Testis (tissue), 3 donors: Measurements from ENCODE around the gene OCIAD1. TPM values are rescaled to one million over a fixed set of nuclear protein-coding genes. Genes with fewer than 3 reads are reported as not detected.
"Not testable (repeated sequence)": the region's sequence is repeated elsewhere in the genome, so short reads cannot be mapped to it uniquely, and the experiment has no call there.

Experiments used
- DNase-seq: peaks from one replicate; pipeline ENCODE4 v3.0.0-alpha.2; 2019
- H3K27ac ChIP-seq, 2 donors: fragments of 200-600 bp; sonication (generic); one replicate each; pipeline ENCODE4 v1.5.1; 2019
- H3K27me3 ChIP-seq: fragments of 200-600 bp; sonication (generic); one replicate; pipeline ENCODE4 v1.5.1; 2019
- H3K36me3 ChIP-seq: fragments of 200-600 bp; sonication (generic); one replicate; pipeline ENCODE4 v1.5.1; 2017; ENCODE audit warnings: low read depth; ENCODE audit errors: missing control alignments
- H3K4me1 ChIP-seq: fragments of 200-600 bp; sonication (generic); one replicate; pipeline ENCODE4 v1.5.1; 2019
- H3K4me3 ChIP-seq, 2 donors: fragments of 200-600 bp; sonication (generic); one replicate each; pipeline ENCODE4 v1.5.1; 2017 to 2019
- H3K9me3 ChIP-seq: fragments of 200-600 bp; sonication (generic); one replicate; pipeline ENCODE4 v1.5.1; 2017
- POLR2A ChIP-seq: fragments of 450-650 bp; IDR thresholded peaks from one replicate; pipeline ENCODE4 v1.6.1; 2017; ENCODE audit warnings: antibody characterized with exemption, mild to moderate bottlenecking, moderate library complexity
- WGBS, 2 donors: methylation state at CpG; one replicate each; pipeline ENCODE4 v1.1.5; 2018; 5-methylcytosine and 5-hydroxymethylcytosine counted together
- intact Hi-C: fragments of 100-400 bp; cut with DNase I; formaldehyde crosslinking; loops from one replicate; pipeline ENCODE4 v1.15.1; 2023; ENCODE audit warnings: low total_unique reads
- polyA plus RNA-seq: library from polyadenylated mRNA; stranded (reverse); fragments of 350-450 nt; fragmentation: Illumina TruSeq; extraction: RNeasy Lipid Tissue Mini Kit (QIAGEN cat#74804); gene quantifications from one replicate; pipeline ENCODE4 v1.2.3, GENCODE V29; 2014; ENCODE audit warnings: low read depth, low replicate concordance; ENCODE audit not compliant: insufficient read depth
- total RNA-seq, 2 donors: library from RNA; depleted of rRNA; stranded (reverse); fragments of >200 nt; gene quantifications; one replicate each; pipeline ENCODE4 v1.2.3, GENCODE V29; 2016
- TF ChIP-seq, protein P1 (sequence below), 3 experiments: fragments of 450-650 bp in 2 of 3; fragments of 200-600 bp in 1 of 3; sonication (generic) in 1 of 3; IDR thresholded peaks; one replicate each; pipeline ENCODE4 v1.5.1; 2016 to 2019; ENCODE audit warnings: antibody characterized with exemption in 3 of 3, mild to moderate bottlenecking in 2 of 3, moderate library complexity in 1 of 3

Gene OCIAD1
- total and polyA plus RNA-seq, 3 donors from 2014 or later = 112 to 141 (median 126) TPM

DNA sequence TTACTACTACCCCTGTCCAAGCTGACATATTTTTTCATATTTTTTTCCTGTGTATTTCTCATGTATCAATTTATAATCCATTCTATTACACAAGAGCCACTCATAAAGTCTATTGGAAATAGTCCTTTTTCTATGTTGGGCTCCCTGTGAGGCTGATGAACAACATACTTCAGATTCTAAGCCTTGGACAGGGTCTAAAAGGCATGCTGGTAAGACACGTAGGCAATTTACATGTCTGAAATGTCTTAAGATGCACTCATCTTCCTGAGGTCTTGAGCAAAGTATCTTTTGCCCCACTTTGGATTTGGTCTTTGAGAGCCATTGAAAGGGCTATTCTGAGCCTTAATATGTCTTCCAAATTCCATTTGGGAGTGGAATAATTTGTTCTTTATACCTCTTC lies 31.8 kb downstream of the OCIAD1 start:
- Histone ChIP-seq H3K4me1 (no peaks in the 10 kb centered on the region), H3K36me3 (no peaks in the 10 kb centered on the region), H3K27me3 (no peaks in the 10 kb centered on the region), H3K9me3 (no peaks in the 10 kb centered on the region), H3K27ac (no peak overlapping the region), H3K4me3 (no peak overlapping the region)
- 60 to 63% methylated on average over 1 of the region's 1 CpG for WGBS, 2 donors
- intact Hi-C loops = no loop called here
- no peak for DNase-seq
- TF ChIP-seq, protein P1, sequence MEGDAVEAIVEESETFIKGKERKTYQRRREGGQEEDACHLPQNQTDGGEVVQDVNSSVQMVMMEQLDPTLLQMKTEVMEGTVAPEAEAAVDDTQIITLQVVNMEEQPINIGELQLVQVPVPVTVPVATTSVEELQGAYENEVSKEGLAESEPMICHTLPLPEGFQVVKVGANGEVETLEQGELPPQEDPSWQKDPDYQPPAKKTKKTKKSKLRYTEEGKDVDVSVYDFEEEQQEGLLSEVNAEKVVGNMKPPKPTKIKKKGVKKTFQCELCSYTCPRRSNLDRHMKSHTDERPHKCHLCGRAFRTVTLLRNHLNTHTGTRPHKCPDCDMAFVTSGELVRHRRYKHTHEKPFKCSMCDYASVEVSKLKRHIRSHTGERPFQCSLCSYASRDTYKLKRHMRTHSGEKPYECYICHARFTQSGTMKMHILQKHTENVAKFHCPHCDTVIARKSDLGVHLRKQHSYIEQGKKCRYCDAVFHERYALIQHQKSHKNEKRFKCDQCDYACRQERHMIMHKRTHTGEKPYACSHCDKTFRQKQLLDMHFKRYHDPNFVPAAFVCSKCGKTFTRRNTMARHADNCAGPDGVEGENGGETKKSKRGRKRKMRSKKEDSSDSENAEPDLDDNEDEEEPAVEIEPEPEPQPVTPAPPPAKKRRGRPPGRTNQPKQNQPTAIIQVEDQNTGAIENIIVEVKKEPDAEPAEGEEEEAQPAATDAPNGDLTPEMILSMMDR (IDR thresholded peaks at IDR 0.05) = no peak
- TF ChIP-seq POLR2A = no peak

DNA sequence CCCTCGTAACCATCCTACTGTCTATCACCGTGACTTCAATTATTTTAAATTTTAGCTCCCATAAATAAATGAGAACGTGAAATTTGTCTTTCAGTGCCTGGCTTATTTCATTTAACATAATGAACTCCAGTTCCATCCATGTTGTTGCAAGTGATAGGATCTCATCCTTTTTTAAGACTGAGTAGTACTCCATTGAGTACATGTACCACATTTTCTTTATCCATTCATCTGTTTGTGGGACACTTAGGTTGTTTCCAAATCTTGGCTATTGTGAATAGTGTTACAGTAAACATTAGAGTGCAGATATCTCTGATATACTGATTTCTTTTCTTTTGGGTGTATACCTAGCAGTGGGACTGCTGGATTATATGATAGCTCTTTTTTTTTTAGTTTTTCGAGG lies 32.8 kb downstream of the OCIAD1 start:
- H3K36me3 ChIP-seq = no peaks in the 10 kb centered on the region
- no peaks in the 10 kb centered on the region for H3K9me3 ChIP-seq
- no peaks in the 10 kb centered on the region for H3K4me1 ChIP-seq
- DNase-seq = no peak
- no peaks in the 10 kb centered on the region for H3K27me3 ChIP-seq
- H3K4me3 ChIP-seq = no peak overlapping the region
- no peak for TF ChIP-seq POLR2A
- TF ChIP-seq, protein P1 (IDR thresholded peaks at IDR 0.05) = no peak
- no peak overlapping the region for H3K27ac ChIP-seq
- intact Hi-C loops = no loop called here
- 86 to 88% methylated on average over 4 of the region's 4 CpGs for WGBS, 2 donors

DNA sequence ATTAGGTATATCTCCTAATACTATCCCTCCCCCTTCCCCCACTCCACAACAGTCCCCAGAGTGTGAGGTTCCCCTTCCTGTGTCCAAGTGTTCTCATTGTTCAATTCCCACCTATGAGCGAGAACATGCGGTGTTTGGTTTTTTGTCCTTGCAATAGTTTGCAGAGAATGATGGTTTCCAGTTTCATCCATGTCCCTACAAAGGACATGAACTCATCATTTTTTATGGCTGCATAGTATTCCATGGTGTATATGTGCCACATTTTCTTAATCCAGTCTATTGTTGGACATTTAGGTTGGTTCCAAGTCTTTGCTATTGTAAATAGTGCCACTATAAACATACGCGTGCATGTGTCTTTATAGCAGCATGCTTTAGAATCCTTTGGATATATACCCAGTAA lies 33.8 kb downstream of the OCIAD1 start:
- H3K4me3 ChIP-seq, DNase-seq, H3K27me3 ChIP-seq, H3K27ac ChIP-seq, H3K4me1 ChIP-seq, H3K36me3 ChIP-seq, H3K9me3 ChIP-seq, intact Hi-C loops: not testable (repeated sequence)
- 93 to 94% methylated on average over 4 of the region's 4 CpGs for WGBS, 2 donors

DNA sequence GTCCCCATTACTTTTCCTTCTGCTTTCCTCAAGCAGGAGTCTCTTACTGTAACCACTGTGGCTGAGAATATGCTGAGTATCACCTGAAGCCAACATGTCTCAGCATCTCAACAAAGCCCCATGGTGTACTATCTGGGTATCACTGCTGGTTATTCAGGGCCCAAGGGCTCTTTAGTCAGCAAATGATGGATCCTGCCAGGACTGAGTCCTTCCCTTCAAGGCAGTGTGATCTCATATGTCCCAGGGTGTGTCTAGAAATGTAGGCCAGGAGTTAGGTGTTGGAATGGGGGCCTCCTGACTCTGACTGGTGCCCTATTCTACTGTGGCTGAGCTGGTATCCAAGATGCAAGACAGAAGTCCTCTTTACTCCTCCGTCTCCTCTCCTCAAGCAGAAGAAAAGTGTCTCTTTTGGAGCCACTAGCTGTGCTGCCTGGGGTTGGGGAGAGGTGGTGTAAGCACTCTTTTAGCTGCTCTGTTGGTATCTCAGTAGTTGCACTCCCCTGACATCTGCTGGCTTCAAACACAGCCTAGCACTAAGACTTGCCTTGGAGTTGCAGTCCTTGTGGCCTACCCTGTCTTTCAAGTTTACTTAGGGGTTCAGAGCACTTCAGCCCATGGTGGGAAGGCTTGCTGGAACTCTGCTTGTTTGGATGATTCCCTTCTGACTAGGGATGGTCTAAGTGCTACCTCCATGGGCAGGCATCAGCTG lies 47.1 kb downstream of the OCIAD1 start:
- 94 to 100% methylated on average over 1 of the region's 1 CpG for WGBS, 2 donors

DNA sequence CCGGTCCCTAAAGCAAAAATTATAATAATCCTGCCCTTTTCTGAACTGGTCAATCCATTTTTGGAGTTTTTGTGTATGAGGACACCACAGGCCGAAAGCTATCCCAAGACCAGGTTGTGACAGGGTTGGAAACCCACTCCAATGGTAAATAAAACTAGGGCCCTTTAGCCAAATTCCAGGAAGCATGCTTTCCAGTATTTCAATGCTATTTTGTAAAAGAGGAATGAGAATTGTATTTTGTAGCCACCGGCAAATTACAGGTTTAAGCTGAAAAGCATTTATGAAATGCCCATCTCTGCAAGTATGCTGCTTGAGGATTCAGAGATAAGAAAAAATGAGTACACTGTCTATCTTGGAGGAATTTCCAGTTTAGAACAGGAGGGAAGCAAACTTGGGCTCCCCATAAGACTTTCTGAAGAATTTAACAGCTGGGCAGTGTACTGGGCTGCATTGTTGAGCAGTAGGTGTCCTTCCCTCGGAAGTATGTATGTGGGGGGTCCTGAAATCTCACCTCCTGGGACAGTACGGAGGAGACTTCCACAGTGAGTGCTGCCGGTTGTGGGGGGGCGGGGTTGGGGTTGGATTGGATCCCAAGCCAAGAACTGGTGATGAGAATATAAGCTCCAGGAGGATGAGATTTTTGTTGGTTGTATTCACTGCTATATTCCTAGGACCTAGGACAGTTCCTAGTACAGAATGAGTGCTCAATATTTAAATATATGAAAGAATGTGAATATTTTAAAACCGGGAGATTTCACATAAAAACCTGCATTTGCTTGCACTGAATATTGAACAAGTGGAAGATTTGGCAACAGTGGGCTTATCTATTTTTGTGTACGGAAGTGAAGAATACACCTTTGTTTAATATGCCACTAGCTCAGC lies 48.9 kb downstream of the OCIAD1 start:
- no peak for DNase-seq
- Histone ChIP-seq H3K27me3 (no peaks in the 10 kb centered on the region), H3K4me1 (no peaks in the 10 kb centered on the region), H3K27ac (no peak overlapping the region), H3K36me3 (no peaks in the 10 kb centered on the region), H3K4me3 (no peak overlapping the region), H3K9me3 (no peaks in the 10 kb centered on the region)
- intact Hi-C loops = no loop called here
- 54 to 58% methylated on average over 9 of the region's 9 CpGs for WGBS, 2 donors
- TF ChIP-seq, protein P1 (IDR thresholded peaks at IDR 0.05) = no peak
- TF ChIP-seq POLR2A = no peak

More for the DNA sequence above, 47.1 kb downstream of the OCIAD1 start:
- Histone ChIP-seq H3K4me1 (no peaks in the 10 kb centered on the region), H3K27me3 (no peaks in the 10 kb centered on the region), H3K9me3 (no peaks in the 10 kb centered on the region), H3K4me3 (no peak overlapping the region), H3K27ac (no peak overlapping the region), H3K36me3 (no peaks in the 10 kb centered on the region)
- no peak for DNase-seq
- intact Hi-C loops = no loop called here
- TF ChIP-seq, protein P1 (IDR thresholded peaks at IDR 0.05) = no peak
- no peak for TF ChIP-seq POLR2A

DNA sequence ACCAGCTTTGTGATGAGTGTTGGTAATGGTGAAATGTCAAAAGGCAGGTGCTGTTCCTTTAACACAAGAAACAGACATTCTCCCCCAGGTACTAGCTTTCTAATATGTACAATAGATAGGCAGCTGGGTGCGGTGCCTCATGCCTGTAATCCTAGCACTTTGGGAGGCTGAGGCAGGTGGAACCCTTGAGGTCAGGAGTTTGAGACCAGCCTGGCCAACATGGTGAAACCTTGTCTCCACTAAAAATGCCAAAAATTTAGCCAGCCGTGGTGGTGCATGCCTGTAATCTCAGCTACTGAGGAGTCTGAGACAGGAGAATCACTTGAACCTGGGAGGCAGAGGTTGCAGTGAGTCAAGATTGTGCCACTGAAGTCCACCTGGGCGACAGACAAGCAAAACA lies 50.8 kb downstream of the OCIAD1 start:
- H3K27me3 ChIP-seq, H3K36me3 ChIP-seq, intact Hi-C loops, H3K4me1 ChIP-seq, H3K9me3 ChIP-seq, H3K27ac ChIP-seq, H3K4me3 ChIP-seq, DNase-seq: not testable (repeated sequence)
- 82 to 88% methylated on average over 3 of the region's 3 CpGs for WGBS, 2 donors

DNA sequence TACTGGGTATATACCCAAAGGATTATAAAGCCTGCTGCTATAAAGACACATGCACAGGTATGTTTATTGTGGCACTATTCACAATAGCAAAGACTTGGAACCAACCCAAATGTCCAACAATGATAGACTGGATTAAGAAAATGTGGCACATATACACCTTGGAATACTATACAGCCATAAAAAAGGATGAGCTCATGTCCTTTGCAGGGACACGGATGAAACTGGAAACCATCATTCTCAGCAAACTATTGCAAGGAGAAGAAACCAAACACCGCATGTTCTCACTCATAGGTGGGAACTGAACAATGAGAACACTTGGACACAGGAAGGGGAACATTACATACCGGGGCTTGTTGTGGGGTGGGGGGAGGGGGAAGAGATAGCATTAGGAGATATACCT lies 58.9 kb downstream of the OCIAD1 start:
- H3K4me1 ChIP-seq, H3K27me3 ChIP-seq, H3K9me3 ChIP-seq, DNase-seq, H3K4me3 ChIP-seq, intact Hi-C loops, H3K27ac ChIP-seq, H3K36me3 ChIP-seq: not testable (repeated sequence)
- WGBS, 2 donors = 93 to 95% methylated on average over 3 of the region's 3 CpGs
